A673 (cell line): ENCODE results near the gene ANKRD2. TPM values are rescaled to one million over a fixed set of nuclear protein-coding genes. Genes with fewer than 3 reads are reported as not detected.

ENCODE experiments used
- BruUV-seq: library from RNA; stranded (reverse); fragments of 400-500 nt; replicated peaks from 2 replicates; lab custom pipeline; 2021; lab: Mats Ljungman, UMichigan
- CTCF ChIA-PET: fragments of 300-600 bp; sonication (Branson Sonifier 250); formaldehyde crosslinking; loops from one replicate; lab custom pipeline; 2022; ENCODE audit warnings: antibody characterized with exemption; lab: Charles Lee
- POLR2A ChIA-PET: fragments of 300-600 bp; sonication (Branson Sonifier 250); formaldehyde crosslinking; loops from one replicate; lab custom pipeline; 2022; ENCODE audit warnings: antibody characterized with exemption; ENCODE audit not compliant: low non-redundant PET; lab: Charles Lee
- DNase-seq: peaks from one replicate; pipeline ENCODE4 v3.0.0-alpha.2; 2015; ENCODE audit warnings: low spot score
- H3K27ac ChIP-seq: fragments of 200-600 bp; sonication (generic); 2 replicates; pipeline ENCODE4 v1.5.1; 2016; ENCODE audit warnings: mixed run types, low read depth, mild to moderate bottlenecking, mixed read lengths, antibody characterized with exemption, low read length; ENCODE audit not compliant: poor library complexity, severe bottlenecking
- H3K27me3 ChIP-seq: fragments of 200-600 bp; sonication (generic); replicated peaks from 2 replicates; pipeline ENCODE4 v1.6.1; 2017; ENCODE audit warnings: mixed run types, low read depth, mild to moderate bottlenecking, mixed read lengths, antibody characterized with exemption, low read length; ENCODE audit not compliant: insufficient read depth, poor library complexity
- H3K36me3 ChIP-seq: fragments of 200-600 bp; sonication (generic); 2 replicates; pipeline ENCODE4 v1.6.1; 2016; ENCODE audit warnings: mixed run types, mild to moderate bottlenecking, mixed read lengths, antibody characterized with exemption, low read length; ENCODE audit not compliant: insufficient read depth, poor library complexity, severe bottlenecking
- H3K4me1 ChIP-seq: fragments of 200-600 bp; sonication (generic); 2 replicates; pipeline ENCODE4 v1.6.1; 2017; ENCODE audit warnings: mixed run types, mild to moderate bottlenecking, mixed read lengths, antibody characterized with exemption, low read length; ENCODE audit not compliant: insufficient read depth, poor library complexity, severe bottlenecking
- H3K4me3 ChIP-seq: fragments of 200-600 bp; sonication (generic); 2 replicates; pipeline ENCODE4 v1.5.1; 2016; ENCODE audit warnings: low read depth, mixed run types, mild to moderate bottlenecking, mixed read lengths, low read length; ENCODE audit not compliant: poor library complexity, severe bottlenecking
- H3K9me3 ChIP-seq: fragments of 200-600 bp; sonication (generic); 2 replicates; pipeline ENCODE4 v1.6.1; 2016; ENCODE audit warnings: mixed run types, low read depth, mild to moderate bottlenecking, mixed read lengths, antibody characterized with exemption, low read length; ENCODE audit not compliant: poor library complexity, severe bottlenecking
- EZH2 ChIP-seq: fragments of 200-600 bp; sonication (generic); IDR thresholded peaks from 2 replicates; pipeline ENCODE4 v1.6.1; 2017; ENCODE audit warnings: borderline replicate concordance, low read depth, mild to moderate bottlenecking, mixed read lengths, antibody characterized with exemption, low read length; ENCODE audit not compliant: poor library complexity, severe bottlenecking
- intact Hi-C: fragments of 100-400 bp; cut with micrococcal nuclease; formaldehyde crosslinking; loops from one replicate; pipeline ENCODE4 v1.10.0; 2022; ENCODE audit not compliant: unreplicated experiment
- total RNA-seq: library from RNA; stranded (reverse); gene quantifications from 2 replicates; pipeline ENCODE4 v1.2.3, GENCODE V29; 2021
- TF ChIP-seq, protein P1 (sequence below): fragments of 300-800, 200-600 bp; sonication (generic); conservative IDR thresholded peaks from 2 replicates; pipeline ENCODE4 v1.5.1; 2017; ENCODE audit warnings: low read depth, mild to moderate bottlenecking, antibody characterized with exemption, low read length, moderate library complexity, mixed read lengths

Gene ANKRD2
- total RNA-seq, 1 experiment from 2014 or later, result not detected

DNA sequence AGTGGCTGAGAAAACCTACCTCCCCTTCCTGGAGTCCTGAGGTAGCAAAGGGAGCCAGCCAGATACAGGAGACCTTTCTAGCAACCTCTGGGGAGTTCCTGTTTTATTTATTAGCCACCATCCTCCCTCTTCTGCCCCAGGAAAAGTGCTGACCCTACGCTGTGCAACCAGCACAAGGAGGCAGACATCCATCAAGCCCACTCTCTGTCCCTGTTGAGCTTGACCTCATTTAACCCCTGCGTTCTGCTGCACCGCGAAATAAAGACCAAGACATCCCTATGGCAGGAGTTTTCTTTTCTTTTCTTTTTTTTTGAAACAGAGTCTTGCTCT, 25.3 kb upstream of the ANKRD2 start:
- TF ChIP-seq, protein P1, sequence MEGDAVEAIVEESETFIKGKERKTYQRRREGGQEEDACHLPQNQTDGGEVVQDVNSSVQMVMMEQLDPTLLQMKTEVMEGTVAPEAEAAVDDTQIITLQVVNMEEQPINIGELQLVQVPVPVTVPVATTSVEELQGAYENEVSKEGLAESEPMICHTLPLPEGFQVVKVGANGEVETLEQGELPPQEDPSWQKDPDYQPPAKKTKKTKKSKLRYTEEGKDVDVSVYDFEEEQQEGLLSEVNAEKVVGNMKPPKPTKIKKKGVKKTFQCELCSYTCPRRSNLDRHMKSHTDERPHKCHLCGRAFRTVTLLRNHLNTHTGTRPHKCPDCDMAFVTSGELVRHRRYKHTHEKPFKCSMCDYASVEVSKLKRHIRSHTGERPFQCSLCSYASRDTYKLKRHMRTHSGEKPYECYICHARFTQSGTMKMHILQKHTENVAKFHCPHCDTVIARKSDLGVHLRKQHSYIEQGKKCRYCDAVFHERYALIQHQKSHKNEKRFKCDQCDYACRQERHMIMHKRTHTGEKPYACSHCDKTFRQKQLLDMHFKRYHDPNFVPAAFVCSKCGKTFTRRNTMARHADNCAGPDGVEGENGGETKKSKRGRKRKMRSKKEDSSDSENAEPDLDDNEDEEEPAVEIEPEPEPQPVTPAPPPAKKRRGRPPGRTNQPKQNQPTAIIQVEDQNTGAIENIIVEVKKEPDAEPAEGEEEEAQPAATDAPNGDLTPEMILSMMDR, result no peak
- no peak for TF ChIP-seq EZH2
- no peak for DNase-seq
- Histone ChIP-seq H3K36me3 (no peaks in the 10 kb centered on the region), H3K27ac (no peak overlapping the region), H3K4me3 (no peak overlapping the region), H3K27me3 (no peaks in the 10 kb centered on the region), H3K4me1 (peaks cover 14% of the 10 kb centered on the region), H3K9me3 (no peaks in the 10 kb centered on the region)
- ChIA-PET POLR2A (no interaction called here), CTCF (no interaction called here)
- intact Hi-C loops, result no loop called here
- BruUV-seq, result no TSS peak

DNA sequence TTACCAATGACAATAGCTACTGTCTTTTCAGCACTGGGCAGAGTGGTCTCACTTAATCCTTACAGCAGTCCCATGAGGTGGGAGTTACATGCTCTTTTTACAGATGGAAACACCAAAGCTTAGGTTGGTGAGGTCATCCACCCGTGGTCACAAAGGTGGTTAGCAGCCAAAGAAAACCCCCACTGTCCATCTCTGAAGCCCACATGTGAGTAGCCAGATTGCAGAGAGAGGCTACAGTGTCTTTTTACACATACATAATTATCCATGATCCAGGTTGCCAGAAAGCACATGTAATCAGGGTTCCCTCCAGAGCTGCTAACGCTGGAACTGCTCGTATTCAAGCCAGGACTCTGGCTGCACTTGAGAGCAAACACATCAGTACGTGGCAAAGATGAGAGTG, 24.6 kb upstream of the ANKRD2 start:
- H3K4me3 ChIP-seq, result no peak overlapping the region
- H3K9me3 ChIP-seq, result no peaks in the 10 kb centered on the region
- no peak for TF ChIP-seq EZH2
- TF ChIP-seq, protein P1, result no peak
- ChIA-PET POLR2A (no interaction called here), CTCF (no interaction called here)
- no peak for DNase-seq
- H3K36me3 ChIP-seq, result no peaks in the 10 kb centered on the region
- H3K27me3 ChIP-seq, result no peaks in the 10 kb centered on the region
- BruUV-seq, result no TSS peak
- intact Hi-C loops, result no loop called here
- H3K27ac ChIP-seq, result no peak overlapping the region
- H3K4me1 ChIP-seq, result peaks cover 7% of the 10 kb centered on the region

DNA sequence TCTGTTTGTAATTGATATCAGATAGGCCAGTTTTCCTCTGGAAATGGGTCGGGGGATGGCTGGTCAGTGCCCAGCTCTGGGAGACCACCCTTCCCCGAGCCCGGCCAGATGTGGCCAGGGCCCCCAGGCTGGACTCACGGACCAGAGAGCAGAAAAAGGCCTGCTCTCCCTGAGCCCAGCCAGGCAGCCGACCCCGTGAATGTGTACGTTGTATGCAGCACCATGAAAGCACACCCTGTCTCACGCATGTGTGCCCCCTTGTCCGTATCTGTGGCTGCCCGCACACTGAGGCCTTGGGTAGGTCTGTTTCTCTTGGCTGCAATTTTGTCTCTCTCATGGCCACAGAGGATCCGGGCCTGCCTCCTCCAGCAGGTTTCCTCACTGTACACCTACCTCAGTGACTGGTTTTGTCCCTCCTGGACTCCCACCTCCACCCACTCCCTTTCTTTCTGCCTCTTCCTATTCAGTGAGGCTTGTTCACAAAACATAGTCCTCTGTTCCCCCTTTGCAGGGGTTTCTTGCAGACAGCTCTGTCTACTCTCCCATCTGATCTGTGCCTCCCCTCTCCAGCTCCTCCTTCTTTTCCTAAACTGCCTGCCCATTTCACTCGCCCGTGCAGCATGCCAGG, 23.6 kb upstream of the ANKRD2 start:
- Histone ChIP-seq H3K27ac (no peak overlapping the region), H3K4me1 (no peaks in the 10 kb centered on the region), H3K4me3 (no peak overlapping the region), H3K36me3 (no peaks in the 10 kb centered on the region), H3K9me3 (no peaks in the 10 kb centered on the region), H3K27me3 (no peaks in the 10 kb centered on the region)
- intact Hi-C loops, result no loop called here
- no TSS peak for BruUV-seq
- CTCF ChIA-PET, result no interaction called here
- POLR2A ChIA-PET, result no interaction called here
- no peak for TF ChIP-seq EZH2
- TF ChIP-seq, protein P1, result no peak
- no peak for DNase-seq
